DMS79 (cell line): ENCODE measurements around the gene KMT5C.

ENCODE experiments used
- DNase-seq: peaks from one replicate; lab custom pipeline; 2025; lab: John Stamatoyannopoulos, UW

The KMT5C gene

GRCh38 chr19:55368701-55369563, 29.3 kb downstream of the KMT5C start:
- DNase-seq: no peak

DNA sequence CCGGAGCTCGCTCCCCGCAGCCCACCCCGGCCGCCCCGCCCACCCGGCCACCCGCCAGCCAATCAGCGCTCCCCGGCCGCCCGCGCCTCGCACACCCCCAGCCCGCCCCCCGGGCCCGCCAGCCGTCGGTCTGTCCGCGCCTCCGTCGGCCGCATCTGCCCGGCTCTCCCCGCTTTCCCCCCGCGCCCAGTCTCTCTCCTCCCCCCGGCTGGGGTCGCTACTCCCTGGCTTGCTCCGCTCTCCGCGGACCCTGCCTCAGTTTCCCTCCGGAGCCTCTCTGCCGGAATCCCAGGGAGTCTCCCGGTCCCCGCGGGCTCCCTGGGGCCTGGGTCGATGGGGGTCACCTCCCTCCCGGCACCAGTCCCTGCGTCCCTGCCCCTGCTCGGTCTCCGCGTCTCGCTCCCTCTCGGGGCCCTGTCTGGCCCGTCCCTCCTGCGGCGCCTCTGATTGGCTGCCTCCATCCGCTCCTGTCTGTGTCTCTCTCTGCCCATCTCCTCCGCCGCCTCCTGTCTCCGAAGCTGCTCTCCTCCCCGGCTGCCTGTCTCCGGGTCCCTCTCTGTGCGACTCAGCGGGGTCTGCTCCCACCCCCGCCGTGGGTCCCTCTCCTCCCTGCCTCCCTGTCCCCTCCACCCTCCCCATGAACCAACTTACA, 30.1 kb downstream of the KMT5C start:
- peak; percentile 12 for DNase-seq

DNA sequence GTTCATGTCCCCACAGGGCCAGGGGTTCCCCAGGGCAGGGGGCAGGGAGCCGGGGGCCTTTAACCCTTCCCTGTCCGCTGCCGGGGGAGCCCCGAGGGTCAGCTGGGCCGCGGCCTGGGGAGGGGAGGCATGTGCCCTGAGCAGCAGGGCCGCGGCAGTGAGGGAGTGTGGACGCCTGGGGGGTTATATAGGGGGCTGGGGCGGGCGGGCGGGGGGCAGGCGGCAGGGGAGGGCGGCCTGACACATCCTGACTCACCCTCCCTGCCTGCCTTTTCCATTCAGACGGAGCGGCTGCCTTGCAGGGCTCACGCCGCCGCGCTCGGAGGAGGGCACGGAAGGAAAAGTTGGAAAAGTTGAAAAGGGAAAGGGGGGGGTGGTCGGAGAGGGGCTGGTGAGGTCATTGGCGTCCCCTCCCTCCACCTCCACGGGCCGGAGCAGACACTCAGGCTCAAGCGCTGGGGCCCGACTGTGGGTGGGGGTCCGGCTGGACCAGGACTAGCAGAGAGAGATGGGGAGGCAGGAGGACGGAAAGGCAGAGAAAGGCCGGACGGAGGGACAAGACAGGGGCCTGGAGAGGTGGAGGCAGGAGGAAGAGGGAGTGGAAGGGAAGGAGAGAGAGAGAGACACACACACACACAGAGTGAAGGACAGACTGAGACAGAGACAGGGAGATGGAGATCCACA, 30.8 kb downstream of the KMT5C start, which contains the start of gene IL11:
Gene IL11 (minus strand): TSS at position 159 of the 684 bp plus-strand sequence. CDS start 153 bp downstream, at position 6.
- DNase-seq: no peak

DNA sequence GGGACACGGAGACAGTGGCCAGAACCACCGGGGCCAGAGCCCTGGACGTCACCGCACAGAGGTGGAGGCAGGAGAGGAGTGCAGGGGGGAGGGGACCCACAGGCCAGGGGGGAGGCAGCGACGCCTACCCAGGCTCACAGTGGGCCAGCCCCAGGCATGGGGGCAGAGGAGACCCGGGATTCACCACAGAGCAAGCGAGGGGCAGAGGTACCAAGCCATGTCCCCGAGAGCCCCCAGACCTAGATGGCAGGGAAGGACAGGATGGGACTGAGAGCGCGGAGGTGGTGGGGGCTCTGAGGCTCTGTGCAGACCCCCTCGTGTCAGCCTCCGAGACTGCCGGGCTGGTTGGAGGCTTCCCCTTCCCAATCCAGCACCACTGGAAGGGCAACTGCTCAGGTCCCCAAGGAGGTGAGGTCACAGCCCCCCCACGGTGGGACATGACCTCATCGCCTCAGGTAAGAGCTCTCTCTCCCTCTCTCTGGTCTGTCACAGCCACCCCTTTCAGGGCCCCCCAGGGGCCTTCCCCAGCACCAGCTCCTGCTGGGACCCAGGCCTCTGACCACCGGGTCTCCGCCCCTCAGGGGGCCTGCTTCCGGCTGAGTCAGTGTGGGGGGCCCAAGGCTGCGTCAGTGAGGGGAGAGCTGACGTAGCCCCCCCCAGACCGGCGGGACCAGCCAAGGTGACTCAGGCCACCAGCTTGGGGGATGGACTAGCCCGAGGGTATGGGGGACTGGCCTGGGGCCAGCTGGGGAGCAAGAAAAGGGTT, 32.8 kb downstream of the KMT5C start:
- DNase-seq: no peak

DNA sequence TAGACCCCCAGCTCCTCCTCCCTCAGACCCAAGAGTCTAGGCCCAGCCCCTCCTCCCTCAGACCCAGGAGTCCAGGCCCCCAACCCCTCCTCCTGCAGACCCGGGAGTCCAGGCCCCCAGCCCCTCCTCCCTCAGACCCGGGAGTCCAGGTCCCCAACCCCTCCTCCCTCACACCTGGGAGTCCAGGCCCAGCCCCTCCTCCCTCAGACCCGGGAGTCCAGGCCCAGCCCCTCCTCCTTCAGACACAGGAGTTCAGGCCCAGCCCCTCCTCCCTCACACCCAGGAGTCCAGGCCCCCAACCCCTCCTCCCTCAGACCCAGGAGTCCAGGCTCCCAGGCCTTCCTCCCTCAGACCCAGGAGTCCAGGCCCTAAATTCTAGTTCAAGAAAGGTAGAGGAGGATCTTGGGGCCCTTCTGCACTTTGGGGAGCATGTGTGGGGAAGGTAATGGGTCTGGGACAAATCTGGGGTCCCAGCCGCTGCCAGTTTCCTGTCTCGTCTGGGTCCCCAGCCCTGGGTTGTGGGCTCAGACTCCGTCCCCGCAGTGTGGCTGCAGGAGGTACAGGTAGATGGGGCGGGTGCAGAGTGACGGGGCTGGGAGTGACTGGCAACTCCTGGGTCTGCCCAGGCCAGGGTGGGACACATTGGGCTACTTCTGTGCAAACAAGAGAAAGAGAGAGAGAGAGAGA, 33.8 kb downstream of the KMT5C start:
- DNase-seq: no peak

- no peak for DNase-seq
These were observed 34.5 kb downstream of the KMT5C start for GRCh38 chr19:55373993-55374757.

GRCh38 chr19:55376241-55376933, 36.7 kb downstream of the KMT5C start, which contains the start of gene TMEM190:
Gene TMEM190 (plus strand): TSS chr19:55376826. CDS start chr19:55376854, 28 bp downstream.
- no peak for DNase-seq

DNA sequence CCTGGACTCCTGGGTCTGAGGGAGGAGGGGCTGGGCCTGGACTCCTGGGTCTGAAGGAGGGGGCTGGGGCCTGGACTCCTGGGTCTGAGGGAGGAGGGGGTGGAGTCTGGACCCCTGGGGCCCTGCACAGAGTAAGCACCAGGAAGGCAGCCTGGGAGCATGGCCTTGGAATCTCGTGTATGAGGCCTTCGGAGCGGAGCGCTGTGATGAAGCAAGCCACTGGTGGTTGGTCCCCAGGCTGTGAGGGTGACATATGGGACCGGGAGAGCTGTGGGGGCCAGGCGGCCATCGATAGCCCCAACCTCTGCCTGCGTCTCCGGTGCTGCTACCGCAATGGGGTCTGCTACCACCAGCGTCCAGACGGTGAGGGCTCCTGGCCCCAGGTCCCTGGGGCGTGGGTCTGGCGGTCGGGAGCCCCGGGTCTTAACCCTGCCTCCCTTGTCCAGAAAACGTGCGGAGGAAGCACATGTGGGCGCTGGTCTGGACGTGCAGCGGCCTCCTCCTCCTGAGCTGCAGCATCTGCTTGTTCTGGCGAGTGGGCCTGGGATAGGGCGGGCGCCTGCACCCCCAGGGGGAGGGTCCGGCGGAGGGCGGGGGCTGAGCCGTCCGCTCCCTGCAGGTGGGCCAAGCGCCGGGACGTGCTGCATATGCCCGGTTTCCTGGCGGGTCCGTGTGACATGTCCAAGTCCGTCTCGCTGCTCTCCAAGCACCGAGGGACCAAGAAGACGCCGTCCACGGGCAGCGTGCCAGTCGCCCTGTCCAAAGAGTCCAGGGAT, 37.9 kb downstream of the KMT5C start:
- no peak for DNase-seq

DNA sequence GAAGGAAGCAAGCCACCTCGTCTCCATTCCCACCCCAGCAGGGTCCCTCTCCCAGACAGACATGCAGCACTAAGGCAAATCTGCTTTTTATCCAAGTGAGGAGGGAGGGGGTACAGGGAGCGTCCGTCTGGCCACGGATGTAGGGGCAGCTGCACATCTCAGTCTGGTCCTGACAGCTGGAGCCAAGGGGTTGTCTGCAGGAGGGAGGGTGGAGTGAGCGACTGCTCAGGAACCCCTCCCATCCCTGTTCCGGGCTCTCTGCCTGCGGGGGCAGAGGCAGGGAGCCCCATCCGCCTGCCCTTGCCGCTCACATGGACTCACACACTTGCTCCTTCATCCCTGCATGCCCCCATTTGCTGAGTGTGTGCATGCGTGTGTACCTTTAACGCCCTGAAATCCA, 39.5 kb downstream of the KMT5C start:
- DNase-seq: no peak

DNA sequence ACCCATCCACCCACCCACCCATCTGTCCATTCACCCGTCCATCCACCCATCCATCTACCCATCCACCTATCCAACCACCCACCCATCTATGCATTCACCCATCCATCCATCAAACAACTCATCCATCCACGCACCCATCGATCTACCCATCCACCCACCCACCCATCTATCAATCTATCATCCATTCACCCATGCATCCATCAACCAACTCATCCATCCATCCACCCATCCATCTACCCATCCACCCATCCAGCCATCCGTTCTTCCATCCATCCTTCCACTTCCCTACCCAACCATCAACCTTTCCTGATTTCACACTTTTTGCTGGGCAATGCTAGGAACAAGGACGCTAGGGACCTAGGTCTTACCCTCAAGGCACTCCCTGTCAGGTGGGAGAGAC, 42.3 kb downstream of the KMT5C start:
- DNase-seq: no peak

DNA sequence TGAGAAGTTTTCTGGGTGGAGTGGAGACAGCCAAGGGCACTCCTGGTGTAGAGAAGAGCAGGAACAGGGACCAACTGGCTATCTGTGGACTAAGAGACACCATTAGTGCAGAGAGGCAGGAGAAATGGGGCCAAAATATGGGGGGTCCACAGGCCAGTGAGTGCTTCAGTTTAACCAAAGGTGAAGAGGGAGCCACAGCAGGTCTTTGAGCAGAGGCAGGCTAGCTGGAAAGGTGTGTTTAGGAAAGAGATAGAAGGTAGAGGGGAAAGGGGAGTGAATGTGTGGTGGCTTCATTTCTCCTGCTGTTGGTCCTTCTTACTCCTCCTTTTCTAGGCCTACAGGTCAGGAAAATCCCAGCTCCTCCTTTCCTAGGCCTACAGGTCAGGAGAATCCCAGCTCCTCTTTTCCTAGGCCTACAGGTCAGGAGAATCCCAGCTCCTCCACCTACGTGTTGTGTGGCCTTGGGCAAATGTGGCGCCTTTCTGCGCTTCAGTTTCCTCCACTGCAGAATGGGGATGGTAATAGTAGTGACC, 42.9 kb downstream of the KMT5C start:
- no peak for DNase-seq

DNA sequence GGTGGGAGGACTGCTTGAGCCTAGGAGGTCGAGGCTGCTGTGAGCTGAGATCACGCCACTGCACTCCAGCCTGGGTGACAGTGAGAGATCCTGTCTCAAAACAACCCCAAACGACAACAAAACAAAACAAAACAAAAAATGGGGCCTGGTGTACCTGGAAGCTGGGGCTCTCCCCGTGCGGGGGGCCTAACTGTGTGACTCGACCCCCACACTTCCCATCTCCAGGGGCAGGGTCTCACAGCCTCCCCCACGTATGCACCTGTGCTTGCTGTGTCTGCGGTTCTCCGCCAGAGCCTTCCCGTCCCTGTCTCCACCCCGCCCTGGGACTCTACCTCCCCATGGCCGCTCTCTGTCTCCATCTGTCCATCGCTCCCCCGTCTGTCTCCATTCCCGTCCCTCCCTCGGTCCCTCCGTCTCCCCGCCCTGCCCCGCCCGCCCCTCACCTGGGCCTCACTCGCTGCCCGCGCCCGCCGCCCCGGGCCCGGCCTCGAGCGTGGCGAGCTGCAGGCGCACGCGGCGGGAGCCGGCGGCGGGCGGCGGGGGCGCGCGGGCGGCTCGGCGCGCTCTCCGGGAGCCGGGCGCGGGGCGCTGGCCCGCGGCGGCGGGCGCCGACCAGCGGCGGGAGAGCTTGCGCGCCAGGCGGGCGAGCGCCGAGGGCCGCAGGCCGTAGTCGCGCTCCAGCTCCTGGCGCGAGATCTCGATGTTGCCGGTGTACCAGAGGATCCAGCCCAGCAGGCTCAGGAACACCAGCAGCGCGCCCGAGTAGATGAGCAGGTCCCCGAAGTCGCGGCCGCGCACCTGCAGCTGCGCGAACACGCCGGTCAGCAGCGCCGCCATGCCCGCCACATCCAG, 43.8 kb downstream of the KMT5C start:
- peak; percentile 35 for DNase-seq

DNA sequence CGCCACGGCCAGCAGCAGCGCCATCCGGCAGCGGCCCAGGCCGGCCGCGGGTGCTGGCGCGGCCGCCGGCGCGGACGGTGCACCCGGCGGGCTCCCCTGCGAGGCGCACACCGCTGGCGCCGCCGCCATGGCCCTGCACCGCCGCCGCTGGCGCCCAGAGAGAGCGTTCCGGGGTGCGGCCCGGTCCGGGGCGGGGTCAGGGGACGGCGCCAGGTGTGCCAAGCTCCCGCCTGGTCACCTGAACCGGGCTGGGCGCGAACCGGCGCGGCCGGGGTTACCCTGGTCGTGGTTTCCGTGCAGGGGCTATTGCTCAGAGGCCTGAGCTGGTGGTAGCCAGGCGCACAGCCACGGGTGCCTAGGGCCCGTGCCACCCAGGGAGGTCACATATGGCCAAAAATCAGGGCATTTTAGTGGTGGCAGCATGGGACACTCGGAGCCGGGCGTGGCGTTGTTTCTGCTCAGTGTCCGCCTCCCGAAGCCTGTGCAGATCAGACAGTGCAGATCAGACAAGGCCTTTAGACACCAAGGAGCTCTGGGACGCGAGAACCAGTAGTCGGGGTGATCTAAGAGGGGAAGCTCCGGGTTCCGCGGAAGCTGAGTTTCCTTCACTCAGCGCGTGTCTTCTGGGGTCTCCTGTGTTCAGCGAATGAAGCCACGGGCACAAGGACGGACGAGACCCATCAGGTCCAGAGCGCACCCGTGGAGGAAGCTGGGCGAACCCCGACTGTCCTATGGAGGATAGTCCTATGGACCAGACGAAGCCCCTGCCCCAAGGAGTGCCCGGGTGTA, 44.6 kb downstream of the KMT5C start, which contains the start of gene TMEM238:
Gene TMEM238 (minus strand): TSS at position 162 of the 789 bp plus-strand sequence. CDS start 33 bp downstream, at position 129.
- peak; percentile 33 for DNase-seq

GRCh38 chr19:55384920-55385723, 45.4 kb downstream of the KMT5C start:
- peak; percentile 90 for DNase-seq

- DNase-seq: peak; percentile 97
These were observed 46.2 kb downstream of the KMT5C start, which contains the start of gene RPL28 for GRCh38 chr19:55385724-55386492. Gene RPL28 (plus strand): TSS chr19:55385932. CDS start chr19:55386358, 426 bp downstream.
